Nephron (organoid): Measurements from ENCODE around the gene PCBP3.

Source experiments
- H3K27ac Mint-ChIP-seq, 3 experiments: 2 replicates each; pipeline ENCODE4 v1.8.0; 2020; ENCODE audit warnings: mixed read lengths in 3 of 3, mild to moderate bottlenecking in 2 of 3, moderate library complexity in 1 of 3
- H3K27me3 Mint-ChIP-seq: 2 replicates; pipeline ENCODE4 v1.8.0; 2021; ENCODE audit warnings: low read depth, mild to moderate bottlenecking, moderate library complexity, mixed read lengths
- H3K36me3 Mint-ChIP-seq: 2 replicates; pipeline ENCODE4 v1.8.0; 2020; ENCODE audit warnings: low read depth, mixed read lengths
- H3K4me1 Mint-ChIP-seq: 2 replicates; pipeline ENCODE4 v1.8.0; 2020; ENCODE audit warnings: mixed read lengths
- H3K4me3 Mint-ChIP-seq, 3 experiments: 2 replicates each; pipeline ENCODE4 v1.8.0; 2020; ENCODE audit warnings: mild to moderate bottlenecking in 3 of 3, mixed read lengths in 3 of 3, moderate library complexity in 2 of 3
- H3K9me3 Mint-ChIP-seq: 2 replicates; pipeline ENCODE4 v1.8.0; 2020; ENCODE audit warnings: mixed read lengths
- CTCF ChIP-seq, 3 experiments: fragments of 200-600 bp; sonication (generic); IDR thresholded peaks; one replicate each; pipeline ENCODE4 v1.5.0; 2021; ENCODE audit warnings: antibody characterized with exemption in 3 of 3; ENCODE audit not compliant: unreplicated experiment in 3 of 3

The PCBP3 gene

GRCh38 chr21:45989355-45990048, 346.0 kb downstream of the PCBP3 start:
- peaks cover 4% of the 10 kb centered on the region for H3K4me1 Mint-ChIP-seq
- no peaks in the 10 kb centered on the region for H3K9me3 Mint-ChIP-seq
- H3K27ac Mint-ChIP-seq = no peak overlapping the region
- no peak overlapping the region for H3K4me3 Mint-ChIP-seq
- no peak for TF ChIP-seq CTCF (IDR thresholded peaks at IDR 0.05; ENCODE audit: unreplicated experiment in 3 of 3)
- H3K27me3 Mint-ChIP-seq = peaks cover 7% of the 10 kb centered on the region
- peaks cover 26% of the 10 kb centered on the region for H3K36me3 Mint-ChIP-seq

GRCh38 chr21:45990049-45990711, 346.7 kb downstream of the PCBP3 start:
- Mint-ChIP-seq H3K4me3 (no peak overlapping the region), H3K36me3 (peaks cover 19% of the 10 kb centered on the region), H3K9me3 (no peaks in the 10 kb centered on the region), H3K27ac (no peak overlapping the region), H3K27me3 (peaks cover under 1% of the 10 kb centered on the region), H3K4me1 (no peaks in the 10 kb centered on the region)
- no peak for TF ChIP-seq CTCF (IDR thresholded peaks at IDR 0.05; ENCODE audit: unreplicated experiment in 3 of 3)

- no peak overlapping the region for H3K27ac Mint-ChIP-seq
- peaks cover 15% of the 10 kb centered on the region for H3K36me3 Mint-ChIP-seq
- H3K27me3 Mint-ChIP-seq = no peaks in the 10 kb centered on the region
- no peaks in the 10 kb centered on the region for H3K4me1 Mint-ChIP-seq
- H3K4me3 Mint-ChIP-seq = no peak overlapping the region
- no peaks in the 10 kb centered on the region for H3K9me3 Mint-ChIP-seq
- TF ChIP-seq CTCF (IDR thresholded peaks at IDR 0.05; ENCODE audit: unreplicated experiment in 3 of 3) = no peak
These were observed 347.4 kb downstream of the PCBP3 start for GRCh38 chr21:45990741-45991605.

GRCh38 chr21:45991606-45992300, 348.2 kb downstream of the PCBP3 start:
- no peaks in the 10 kb centered on the region for H3K9me3 Mint-ChIP-seq

More at GRCh38 chr21:45991606-45992300, 348.2 kb downstream of the PCBP3 start:
- no peak for TF ChIP-seq CTCF (IDR thresholded peaks at IDR 0.05; ENCODE audit: unreplicated experiment in 3 of 3)
- H3K36me3 Mint-ChIP-seq = peaks cover 11% of the 10 kb centered on the region
- no peaks in the 10 kb centered on the region for H3K27me3 Mint-ChIP-seq
- H3K4me1 Mint-ChIP-seq = no peaks in the 10 kb centered on the region
- H3K27ac Mint-ChIP-seq = no peak overlapping the region
- no peak overlapping the region for H3K4me3 Mint-ChIP-seq
